HUES48 (cell line): ENCODE measurements around the gene RDH5.

Source experiments
- H3K27ac ChIP-seq: one replicate; pipeline ENCODE4 v1.7.0; 2013; ENCODE audit warnings: low read depth, low read length, inconsistent platforms
- H3K27me3 ChIP-seq: 2 replicates; pipeline ENCODE4 v1.6.1; 2013; ENCODE audit warnings: mild to moderate bottlenecking, low read length; ENCODE audit not compliant: control insufficient read depth, insufficient read depth
- H3K36me3 ChIP-seq: 2 replicates; pipeline ENCODE4 v1.6.1; 2013; ENCODE audit warnings: low read length; ENCODE audit not compliant: control insufficient read depth, insufficient read depth
- H3K4me1 ChIP-seq: 2 replicates; pipeline ENCODE4 v1.6.1; 2013; ENCODE audit warnings: mild to moderate bottlenecking, low read length; ENCODE audit not compliant: control insufficient read depth, insufficient read depth
- H3K4me3 ChIP-seq: 2 replicates; pipeline ENCODE4 v1.5.1; 2013; ENCODE audit warnings: mild to moderate bottlenecking, low read depth, low read length
- H3K9ac ChIP-seq: 2 replicates; pipeline ENCODE4 v1.6.1; 2013; ENCODE audit warnings: mild to moderate bottlenecking, low read depth, low read length, moderate library complexity
- H3K9me3 ChIP-seq: 2 replicates; pipeline ENCODE4 v1.6.1; 2013; ENCODE audit warnings: low read length; ENCODE audit not compliant: control insufficient read depth, insufficient read depth

The RDH5 gene

DNA sequence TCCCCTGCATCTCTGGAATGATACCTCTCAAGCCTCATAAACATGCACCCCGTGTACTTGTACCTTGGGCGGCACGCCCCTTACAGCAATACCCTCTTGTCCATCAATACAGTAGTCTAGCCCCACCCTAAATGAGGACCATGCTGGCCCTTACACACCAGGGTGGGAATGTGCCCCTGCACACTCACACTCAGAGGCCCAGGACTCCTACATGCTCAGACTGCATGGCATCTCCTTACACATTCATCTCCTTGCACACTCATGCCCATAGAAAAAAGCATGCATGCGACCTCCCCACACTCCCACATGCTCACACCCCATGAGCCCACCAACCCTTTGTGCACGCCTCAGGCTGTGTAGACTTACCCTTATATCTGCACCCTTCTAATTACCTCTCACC is 34.5 kb upstream of the RDH5 start:
- Histone ChIP-seq H3K9me3 (no peaks in the 10 kb centered on the region), H3K4me1 (peaks cover 5% of the 10 kb centered on the region; the same call in 1 of the 2 replicates), H3K27ac (no peak overlapping the region), H3K9ac (no peak overlapping the region), H3K4me3 (no peak overlapping the region), H3K27me3 (no peaks in the 10 kb centered on the region), H3K36me3 (peaks cover 19% of the 10 kb centered on the region)

DNA sequence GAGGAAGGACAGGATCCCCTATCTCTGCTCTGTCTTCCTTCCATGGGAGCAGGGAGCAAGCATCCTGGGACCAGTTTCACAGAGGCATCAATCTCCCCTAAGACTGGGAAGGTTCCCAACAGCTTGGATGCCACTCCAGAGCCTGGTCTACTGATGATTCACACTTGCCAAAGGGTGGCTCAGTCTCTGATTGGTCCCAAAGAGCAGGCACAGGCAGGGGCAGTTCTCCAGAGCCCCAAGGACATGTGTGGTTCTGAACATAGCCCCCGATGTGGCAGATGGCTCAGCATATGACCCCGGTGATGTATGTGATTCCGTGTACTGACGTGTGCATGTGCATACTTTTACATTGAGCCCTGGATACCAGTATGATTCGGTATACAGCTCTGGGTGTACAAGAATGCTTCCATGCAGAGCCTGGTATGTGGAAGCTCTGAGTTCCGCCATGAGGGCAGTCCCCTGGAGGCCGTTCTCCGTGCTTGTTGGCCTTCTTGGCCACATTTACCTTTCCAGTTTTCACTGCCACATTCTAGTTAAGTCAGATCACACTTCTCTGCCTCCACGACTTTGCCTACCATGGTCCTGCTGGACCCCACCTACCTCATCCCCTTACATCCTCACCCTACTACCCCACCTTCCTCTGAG is 33.7 kb upstream of the RDH5 start:
- H3K4me1 ChIP-seq = peaks cover 5% of the 10 kb centered on the region; the same call in 1 of the 2 replicates
- no peaks in the 10 kb centered on the region for H3K27me3 ChIP-seq
- no peak overlapping the region for H3K4me3 ChIP-seq
- no peak overlapping the region for H3K9ac ChIP-seq
- H3K9me3 ChIP-seq = no peaks in the 10 kb centered on the region
- no peak overlapping the region for H3K27ac ChIP-seq
- peaks cover 24% of the 10 kb centered on the region for H3K36me3 ChIP-seq

DNA sequence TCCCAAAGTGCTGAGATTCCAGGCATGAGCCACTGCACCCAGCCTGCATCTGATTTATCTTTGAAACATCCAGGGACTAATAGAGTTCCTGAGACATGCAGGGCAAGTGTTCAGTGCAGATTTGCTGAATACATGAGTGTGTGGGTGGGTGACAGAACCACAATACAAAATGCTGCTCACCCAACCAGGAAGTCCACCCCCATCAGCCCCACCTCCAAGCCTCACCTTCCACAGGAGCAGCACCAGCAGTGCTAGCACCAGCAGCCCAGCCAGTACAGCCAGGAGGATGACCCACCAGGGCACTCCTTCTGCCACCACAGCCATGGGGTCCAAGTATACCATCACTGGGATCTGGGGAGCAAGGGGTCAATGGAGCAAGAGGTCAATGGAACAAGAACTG is 32.4 kb upstream of the RDH5 start:
- Histone ChIP-seq H3K9ac (no peak overlapping the region), H3K36me3 (peaks cover 32% of the 10 kb centered on the region), H3K4me1 (no peaks in the 10 kb centered on the region), H3K9me3 (no peaks in the 10 kb centered on the region), H3K27ac (no peak overlapping the region), H3K27me3 (no peaks in the 10 kb centered on the region), H3K4me3 (no peak overlapping the region)

DNA sequence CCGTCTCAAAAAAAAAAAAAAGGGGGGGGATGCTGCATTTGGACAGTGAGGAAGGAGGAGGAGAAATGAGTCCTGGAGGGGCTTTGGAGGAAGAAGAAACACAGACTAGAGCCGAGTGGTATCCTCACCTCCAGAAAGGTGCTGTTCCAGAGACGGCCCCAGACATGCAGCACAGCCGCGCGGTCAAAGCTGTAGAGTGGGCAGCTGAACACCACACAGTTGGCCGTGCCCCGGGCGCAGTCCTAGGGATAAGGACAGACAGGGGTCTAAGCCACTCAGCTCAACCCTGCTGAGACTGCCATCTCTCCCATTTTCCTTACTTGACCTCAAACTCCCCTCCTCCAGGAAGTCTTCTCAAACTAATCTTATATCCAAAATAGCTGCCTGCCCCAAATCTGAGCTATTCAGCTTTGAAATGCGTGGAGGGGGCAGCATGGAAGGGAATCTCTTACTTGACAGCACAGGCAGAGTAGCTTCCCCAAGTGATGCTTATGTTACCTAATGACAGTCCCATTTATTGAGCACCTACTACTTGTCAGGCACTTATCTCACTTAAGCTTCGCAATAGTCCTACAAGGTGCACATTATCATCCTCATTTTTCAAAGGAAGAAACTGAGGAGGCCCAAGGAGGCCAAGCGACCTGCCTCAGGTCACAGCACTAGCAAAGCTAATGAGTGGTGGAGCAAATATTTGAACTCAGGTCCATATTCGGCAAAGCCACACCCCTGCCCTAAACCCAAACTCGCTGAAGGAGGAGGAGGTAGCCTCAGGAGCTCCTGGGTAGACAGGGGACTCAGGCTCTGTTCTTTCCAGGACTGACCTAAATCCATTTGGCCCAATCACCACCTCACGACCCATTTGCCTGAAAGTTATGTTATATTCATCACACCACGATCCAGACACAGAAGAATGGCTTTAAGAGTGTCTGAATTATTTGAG is 31.2 kb upstream of the RDH5 start:
- Histone ChIP-seq H3K27me3 (no peaks in the 10 kb centered on the region), H3K36me3 (peaks cover 41% of the 10 kb centered on the region), H3K9me3 (no peaks in the 10 kb centered on the region), H3K27ac (no peak overlapping the region), H3K4me3 (no peak overlapping the region), H3K9ac (no peak overlapping the region), H3K4me1 (no peaks in the 10 kb centered on the region)

DNA sequence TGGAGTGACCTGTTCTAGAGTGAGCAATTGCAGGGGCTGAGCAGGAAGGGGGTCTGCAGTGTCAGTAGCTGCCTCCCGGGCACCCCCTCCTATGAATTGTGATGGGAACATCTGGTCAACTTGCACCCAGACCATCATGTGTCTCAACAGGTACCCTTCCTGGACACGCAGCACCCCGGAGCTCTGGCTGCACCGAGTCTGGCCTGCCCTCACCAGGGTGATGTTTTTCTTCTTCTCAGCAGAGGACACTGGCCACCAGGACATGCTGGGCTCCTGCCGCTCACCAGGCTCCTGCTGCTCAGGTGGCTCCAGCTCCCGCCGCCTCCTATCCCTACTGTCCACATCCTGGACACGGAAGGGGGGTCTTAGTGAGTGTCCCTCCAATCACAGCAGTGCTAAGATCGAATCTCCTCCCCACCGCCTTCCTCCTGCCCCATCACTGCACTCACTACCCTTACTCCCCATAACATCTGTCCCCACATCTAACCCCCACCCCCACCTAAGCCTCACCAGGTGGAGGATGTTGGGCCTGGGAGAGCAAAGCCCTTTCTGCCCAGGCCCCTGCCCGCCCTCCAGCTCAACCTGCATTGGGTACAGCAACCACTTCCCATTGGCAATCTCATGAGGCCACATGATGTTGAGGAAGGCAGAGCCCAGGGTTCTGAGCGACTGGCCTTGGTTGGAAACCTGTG is 27.4 kb upstream of the RDH5 start:
- Histone ChIP-seq H3K9me3 (no peaks in the 10 kb centered on the region), H3K9ac (no peak overlapping the region), H3K4me1 (no peaks in the 10 kb centered on the region), H3K27me3 (no peaks in the 10 kb centered on the region), H3K27ac (no peak overlapping the region), H3K36me3 (peaks cover 64% of the 10 kb centered on the region), H3K4me3 (no peak overlapping the region)

DNA sequence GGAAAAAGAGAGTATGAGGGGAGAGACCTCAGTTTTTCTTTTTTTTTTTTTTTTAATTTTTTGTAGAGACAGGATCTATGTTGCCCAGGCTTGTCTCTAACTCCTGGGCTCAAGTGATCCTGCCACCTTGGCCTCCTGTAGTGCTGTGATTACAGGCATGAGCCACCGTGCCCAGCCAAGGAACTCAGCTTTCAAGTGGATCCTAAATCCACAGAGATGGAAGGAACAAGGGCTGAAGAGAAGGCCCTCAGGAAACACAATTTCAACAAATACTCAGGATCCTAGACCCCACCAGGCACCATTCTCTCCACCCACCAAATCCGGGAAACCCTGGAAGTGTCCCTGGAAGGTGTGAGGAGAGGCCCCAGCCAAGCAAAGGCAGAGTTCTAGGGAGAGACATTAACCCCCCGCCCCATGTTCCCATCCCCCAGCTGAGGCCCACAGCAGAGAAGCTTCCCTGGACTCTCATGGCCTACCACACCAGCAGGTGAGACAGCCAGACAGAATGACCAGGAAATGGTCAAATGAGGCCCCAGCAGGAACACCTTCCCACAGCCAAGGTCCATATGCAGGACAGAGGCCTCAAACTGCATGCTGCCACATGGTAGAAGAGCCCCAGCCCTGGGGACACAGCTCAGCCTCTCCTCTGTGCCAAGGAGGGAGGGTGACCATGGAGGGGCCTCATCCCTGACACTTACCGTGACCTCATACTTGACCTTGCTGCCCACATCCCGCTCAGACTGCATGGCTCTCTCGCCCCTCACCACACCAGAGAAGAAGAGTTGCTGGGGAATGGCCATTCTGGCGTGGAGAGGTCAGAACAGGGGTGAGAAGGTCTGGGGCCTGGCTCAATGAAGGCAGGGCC is 26.6 kb upstream of the RDH5 start:
- Histone ChIP-seq H3K27ac (no peak overlapping the region), H3K4me1 (no peaks in the 10 kb centered on the region), H3K27me3 (no peaks in the 10 kb centered on the region), H3K9me3 (no peaks in the 10 kb centered on the region), H3K9ac (no peak overlapping the region), H3K4me3 (no peak overlapping the region), H3K36me3 (peaks cover 60% of the 10 kb centered on the region)

DNA sequence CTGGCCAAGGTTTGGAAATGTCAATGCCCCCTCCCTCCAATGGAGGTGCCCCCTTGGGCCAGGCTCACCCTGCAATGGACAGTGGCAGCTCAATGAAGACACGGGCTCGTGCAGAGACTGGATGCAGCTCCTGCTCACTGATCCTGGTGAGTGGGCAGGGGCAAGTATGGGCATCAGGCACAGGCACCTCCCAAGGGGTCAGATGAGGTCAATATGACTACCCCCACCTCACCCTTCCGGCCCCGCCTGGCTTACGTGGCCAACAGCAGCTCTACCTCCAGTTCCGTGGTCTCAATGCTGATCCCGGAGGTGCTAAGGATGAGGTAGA is 26.0 kb upstream of the RDH5 start:
- peaks cover 56% of the 10 kb centered on the region for H3K36me3 ChIP-seq
- no peak overlapping the region for H3K9ac ChIP-seq
- H3K4me1 ChIP-seq = no peaks in the 10 kb centered on the region
- no peaks in the 10 kb centered on the region for H3K9me3 ChIP-seq
- no peak overlapping the region for H3K27ac ChIP-seq
- H3K4me3 ChIP-seq = no peak overlapping the region
- H3K27me3 ChIP-seq = no peaks in the 10 kb centered on the region

DNA sequence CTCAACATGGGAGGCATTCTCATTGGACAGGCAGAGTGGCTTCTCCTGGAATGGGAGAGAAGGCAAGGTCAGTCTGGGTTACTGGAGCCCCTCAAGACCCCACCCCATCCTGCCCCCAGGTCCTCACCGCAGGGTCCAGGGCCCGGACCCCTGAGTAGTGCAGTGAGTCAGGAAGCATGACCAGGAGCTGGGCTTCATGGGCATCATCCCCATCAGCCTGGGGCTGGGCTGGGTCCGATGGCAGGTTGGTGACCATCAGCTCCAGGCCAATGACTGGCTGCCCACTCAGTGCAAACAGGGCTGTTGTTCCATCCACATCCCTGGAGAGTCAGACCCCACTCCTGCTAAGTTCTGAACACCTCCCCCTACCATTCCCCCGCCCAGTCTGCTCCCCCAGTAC is 25.5 kb upstream of the RDH5 start:
- Histone ChIP-seq H3K9ac (no peak overlapping the region), H3K4me1 (no peaks in the 10 kb centered on the region), H3K27ac (no peak overlapping the region), H3K36me3 (peaks cover 55% of the 10 kb centered on the region), H3K4me3 (no peak overlapping the region), H3K27me3 (no peaks in the 10 kb centered on the region), H3K9me3 (no peaks in the 10 kb centered on the region)

DNA sequence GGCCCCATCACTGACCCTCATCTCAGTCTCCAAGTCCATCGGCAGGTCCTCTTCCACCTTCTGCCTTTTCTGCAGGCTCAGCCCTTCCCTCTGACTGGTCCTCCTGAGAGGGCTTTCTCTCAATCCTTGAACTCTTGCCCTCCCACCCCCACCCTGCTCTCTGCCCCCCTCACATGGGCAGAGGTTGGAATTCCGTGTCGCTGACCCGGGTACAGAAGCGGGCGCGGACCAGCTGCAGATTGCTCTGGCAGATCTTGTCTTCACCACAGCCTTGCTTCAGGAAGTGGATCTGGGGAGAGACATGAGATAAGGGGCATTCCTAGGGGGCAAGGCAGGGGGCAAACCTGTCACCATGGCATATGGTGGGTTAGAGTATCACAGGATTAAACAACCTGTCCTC is 24.8 kb upstream of the RDH5 start:
- Histone ChIP-seq H3K27me3 (no peaks in the 10 kb centered on the region), H3K36me3 (peaks cover 55% of the 10 kb centered on the region), H3K9me3 (no peaks in the 10 kb centered on the region), H3K27ac (no peak overlapping the region), H3K4me1 (no peaks in the 10 kb centered on the region), H3K4me3 (no peak overlapping the region), H3K9ac (no peak overlapping the region)

DNA sequence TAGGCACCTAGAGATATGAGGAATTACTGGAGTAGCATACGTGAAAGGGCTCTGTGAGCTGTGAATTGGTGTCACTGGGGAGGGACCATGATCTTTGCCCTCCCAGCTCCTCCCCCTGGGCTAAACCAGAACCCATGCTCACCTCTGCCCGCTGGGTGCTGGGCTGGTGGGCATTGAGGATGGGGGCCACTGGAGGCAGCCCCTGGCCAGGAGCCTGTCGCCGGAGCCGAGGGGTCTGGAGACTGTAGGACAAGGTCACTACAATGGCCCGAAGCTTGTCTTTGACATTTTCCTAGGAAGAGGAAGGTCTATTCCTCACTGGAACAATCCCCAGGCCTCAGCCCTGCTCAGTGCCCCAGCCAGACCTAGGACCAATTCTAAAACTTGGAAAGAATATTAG is 24.1 kb upstream of the RDH5 start:
- Histone ChIP-seq H3K9ac (no peak overlapping the region), H3K4me1 (no peaks in the 10 kb centered on the region), H3K4me3 (no peak overlapping the region), H3K36me3 (peaks cover 54% of the 10 kb centered on the region), H3K27me3 (no peaks in the 10 kb centered on the region), H3K27ac (no peak overlapping the region), H3K9me3 (no peaks in the 10 kb centered on the region)
